ENCODE measurements around the gene GALNT17.

Gene GALNT17

GRCh38 chr7:71697400-71697799 lies 565.5 kb downstream of the GALNT17 start:
- no peak overlapping the region for H3K4me3 ChIP-seq (ENCODE audit: low read depth, low read length)
- CTCF ChIA-PET: no interaction called here
- no peaks in the 10 kb centered on the region for H3K4me1 ChIP-seq (ENCODE audit: control insufficient read depth, insufficient read depth, low read length)
- H3K27ac ChIP-seq (ENCODE audit: extremely low read depth, low read depth, low read length): no peak overlapping the region
- POLR2A ChIA-PET: no interaction called here
- no peaks in the 10 kb centered on the region for H3K9me3 ChIP-seq (ENCODE audit: control insufficient read depth, insufficient read depth, low read depth, low read length)
- H3K36me3 ChIP-seq (ENCODE audit: control insufficient read depth in 2 of 2, insufficient read depth in 1 of 2, low read length in 2 of 2): no peaks in the 10 kb centered on the region
- TF ChIP-seq ZNF624 (tag by site-specific recombination; IDR thresholded peaks at IDR 0.05) (no peak), ZNF580 (tag by site-specific recombination; IDR thresholded peaks at IDR 0.05) (no peak), ZNF350 (tag by site-specific recombination; IDR thresholded peaks at IDR 0.05) (no peak), ZBTB20 (tag by site-specific recombination; IDR thresholded peaks at IDR 0.05) (no peak), ZSCAN16 (tag by site-specific recombination; IDR thresholded peaks at IDR 0.05) (no peak), PBX3 (CRISPR knock-in tag; IDR thresholded peaks at IDR 0.05) (no peak), ZNF791 (tag by site-specific recombination; IDR thresholded peaks at IDR 0.05) (no peak), ZSCAN18 (tag by site-specific recombination; IDR thresholded peaks at IDR 0.05) (no peak), ZNF48 (tag by site-specific recombination; IDR thresholded peaks at IDR 0.05) (no peak), REST (tag by site-specific recombination; IDR thresholded peaks at IDR 0.05) (no peak), ZNF114 (tag by site-specific recombination; IDR thresholded peaks at IDR 0.05) (no peak), TRIM28 (IDR thresholded peaks at IDR 0.05; ENCODE audit: borderline replicate concordance, low read length) (no peak), ZNF501 (tag by site-specific recombination; IDR thresholded peaks at IDR 0.05) (no peak), ZNF555 (tag by site-specific recombination; conservative IDR thresholded peaks at IDR 0.05) (no peak), ZFP41 (tag by site-specific recombination; IDR thresholded peaks at IDR 0.05; ENCODE audit: borderline replicate concordance) (no peak)

GRCh38 chr7:71705217-71705616 lies 573.3 kb downstream of the GALNT17 start:
- H3K4me1 ChIP-seq (ENCODE audit: control insufficient read depth, insufficient read depth, low read length): no peaks in the 10 kb centered on the region
- no peak overlapping the region for H3K27ac ChIP-seq (ENCODE audit: extremely low read depth, low read depth, low read length)
- no peak for TF ChIP-seq ZNF777 (tag by site-specific recombination; IDR thresholded peaks at IDR 0.05; ENCODE audit: borderline replicate concordance)
- TF ChIP-seq ZXDB (tag by site-specific recombination; IDR thresholded peaks at IDR 0.05): no peak
- TF ChIP-seq WT1 (tag by site-specific recombination; IDR thresholded peaks at IDR 0.05): no peak
- no peak for TF ChIP-seq PATZ1 (tag by site-specific recombination; IDR thresholded peaks at IDR 0.05)
- POLR2A ChIA-PET: no interaction called here
- no peaks in the 10 kb centered on the region for H3K36me3 ChIP-seq (ENCODE audit: control insufficient read depth in 2 of 2, insufficient read depth in 1 of 2, low read length in 2 of 2)
- CTCF ChIA-PET: interaction anchor here (0.6 kb wide), 1 partner anchor 202 kb away, joined by 3 read pairs; no protein-coding TSS in a partner anchor
- H3K4me3 ChIP-seq (ENCODE audit: low read depth, low read length): no peak overlapping the region
- no peaks in the 10 kb centered on the region for H3K9me3 ChIP-seq (ENCODE audit: control insufficient read depth, insufficient read depth, low read depth, low read length)

Data from HEK293 (cell line).